ENCODE data around the gene SLC46A2.

The SLC46A2 gene

DNA sequence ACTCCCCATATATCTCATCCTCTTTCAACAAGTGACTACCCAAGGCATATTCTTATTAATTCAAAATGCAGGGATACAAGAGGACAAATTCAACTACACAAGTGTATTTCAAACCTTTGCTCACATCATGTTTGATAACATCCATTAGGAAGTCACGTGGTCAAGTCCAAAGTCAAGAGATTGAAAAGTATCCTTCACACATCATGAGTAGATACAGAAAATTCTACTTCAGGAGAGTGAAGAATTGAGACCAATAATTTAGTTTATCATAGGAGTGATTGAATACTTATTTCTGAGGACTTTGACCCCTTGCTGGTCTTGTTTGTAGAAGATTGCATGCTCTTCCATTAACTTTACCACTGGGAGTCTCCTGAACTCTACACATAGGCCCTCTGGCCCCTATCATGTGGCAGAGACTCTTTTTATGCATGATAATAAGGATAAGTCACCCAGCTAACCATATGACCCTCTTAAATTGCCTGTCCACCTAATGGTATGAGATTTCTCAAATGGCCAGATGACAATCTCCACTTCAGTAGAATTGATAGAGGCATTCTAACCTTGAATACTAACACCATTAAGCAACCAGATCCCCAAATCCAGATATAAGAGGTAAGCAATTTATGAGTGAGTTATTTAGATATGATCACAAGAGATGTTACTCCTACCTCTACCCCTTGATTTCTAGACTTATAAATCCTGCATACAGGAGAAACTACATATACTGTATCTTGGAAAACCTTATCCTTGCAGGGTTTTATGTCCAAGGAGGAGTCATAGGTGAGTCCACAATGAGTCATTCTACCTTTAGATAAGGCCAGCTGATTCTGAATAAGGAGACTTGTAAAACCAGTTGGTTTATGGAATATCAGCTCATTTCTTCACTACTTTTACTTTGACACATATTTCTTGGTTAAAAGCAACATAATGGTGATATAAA, 26.6 kb upstream of the SLC46A2 start:
- DNase-seq (ENCODE audit: low read depth) = no peak
- H3K4me3 ChIP-seq (ENCODE audit: low read length) = no peak overlapping the region
- TF ChIP-seq, protein P1, sequence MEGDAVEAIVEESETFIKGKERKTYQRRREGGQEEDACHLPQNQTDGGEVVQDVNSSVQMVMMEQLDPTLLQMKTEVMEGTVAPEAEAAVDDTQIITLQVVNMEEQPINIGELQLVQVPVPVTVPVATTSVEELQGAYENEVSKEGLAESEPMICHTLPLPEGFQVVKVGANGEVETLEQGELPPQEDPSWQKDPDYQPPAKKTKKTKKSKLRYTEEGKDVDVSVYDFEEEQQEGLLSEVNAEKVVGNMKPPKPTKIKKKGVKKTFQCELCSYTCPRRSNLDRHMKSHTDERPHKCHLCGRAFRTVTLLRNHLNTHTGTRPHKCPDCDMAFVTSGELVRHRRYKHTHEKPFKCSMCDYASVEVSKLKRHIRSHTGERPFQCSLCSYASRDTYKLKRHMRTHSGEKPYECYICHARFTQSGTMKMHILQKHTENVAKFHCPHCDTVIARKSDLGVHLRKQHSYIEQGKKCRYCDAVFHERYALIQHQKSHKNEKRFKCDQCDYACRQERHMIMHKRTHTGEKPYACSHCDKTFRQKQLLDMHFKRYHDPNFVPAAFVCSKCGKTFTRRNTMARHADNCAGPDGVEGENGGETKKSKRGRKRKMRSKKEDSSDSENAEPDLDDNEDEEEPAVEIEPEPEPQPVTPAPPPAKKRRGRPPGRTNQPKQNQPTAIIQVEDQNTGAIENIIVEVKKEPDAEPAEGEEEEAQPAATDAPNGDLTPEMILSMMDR (conservative IDR thresholded peaks at IDR 0.05; ENCODE audit: low read depth, low read length) = no peak

DNA sequence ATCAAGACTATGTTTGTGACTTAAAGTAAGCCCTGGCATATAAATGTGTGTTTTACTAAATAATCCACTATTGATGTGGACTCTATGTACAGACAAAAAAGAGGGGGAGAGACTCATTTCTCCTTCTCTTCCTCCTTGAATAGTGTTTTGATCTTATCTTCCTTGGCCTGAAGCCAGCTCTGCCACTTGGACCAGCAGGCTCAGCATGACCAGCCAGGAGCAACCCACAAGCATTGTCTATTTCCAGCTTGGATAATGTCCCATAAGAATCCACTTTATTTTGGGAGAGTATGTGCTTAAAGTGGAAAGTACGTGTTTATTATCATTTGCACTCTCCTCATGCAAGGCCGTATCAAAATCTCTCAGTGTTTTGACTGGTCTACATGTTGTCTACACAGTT, 23.8 kb upstream of the SLC46A2 start:
- no peak for DNase-seq (ENCODE audit: low read depth)
- no peak overlapping the region for H3K4me3 ChIP-seq (ENCODE audit: low read length)
- TF ChIP-seq, protein P1 (conservative IDR thresholded peaks at IDR 0.05; ENCODE audit: low read depth, low read length) = no peak

DNA sequence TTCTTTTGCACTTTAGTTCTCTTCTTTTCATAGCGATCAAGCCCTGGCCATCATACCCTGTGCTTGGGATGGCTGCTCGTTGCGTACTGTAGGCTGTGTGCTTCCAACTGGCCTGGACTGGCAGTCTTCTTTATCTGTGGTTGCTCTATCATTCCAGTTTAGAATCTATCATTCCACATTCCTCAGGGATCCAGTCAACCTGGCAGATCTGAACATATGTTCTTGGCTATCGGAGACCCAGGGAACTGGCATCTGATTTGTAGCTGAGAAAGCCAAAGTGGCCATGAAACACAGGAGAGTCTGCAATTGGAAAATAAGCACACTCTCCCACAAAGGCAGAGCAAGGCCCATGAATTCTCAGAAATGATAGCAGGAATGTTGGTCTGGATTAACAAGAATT, 22.6 kb upstream of the SLC46A2 start:
- H3K4me3 ChIP-seq (ENCODE audit: low read length) = no peak overlapping the region
- TF ChIP-seq, protein P1 (conservative IDR thresholded peaks at IDR 0.05; ENCODE audit: low read depth, low read length) = no peak
- DNase-seq (ENCODE audit: low read depth) = no peak

DNA sequence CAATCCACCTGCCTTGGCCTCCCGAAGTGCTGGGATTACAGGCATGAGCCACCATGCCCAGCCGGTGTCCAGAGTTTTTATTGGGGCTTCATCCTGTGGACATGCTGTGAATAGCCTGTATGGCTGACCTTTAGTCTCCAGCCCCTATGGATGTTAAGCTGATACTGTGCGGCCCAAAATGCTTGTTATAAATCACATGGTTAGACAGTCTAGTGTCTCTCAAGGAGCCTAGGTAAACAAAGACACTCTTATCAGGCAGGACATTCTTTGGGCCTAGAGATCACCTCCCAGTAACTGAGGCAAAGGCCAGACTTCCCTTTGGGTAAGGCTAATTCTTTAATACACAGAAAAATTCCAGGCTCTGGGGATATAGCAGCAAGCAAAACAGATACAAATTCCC, 22.0 kb upstream of the SLC46A2 start:
- no peak for DNase-seq (ENCODE audit: low read depth)
- TF ChIP-seq, protein P1 (conservative IDR thresholded peaks at IDR 0.05; ENCODE audit: low read depth, low read length) = no peak
- no peak overlapping the region for H3K4me3 ChIP-seq (ENCODE audit: low read length)

DNA sequence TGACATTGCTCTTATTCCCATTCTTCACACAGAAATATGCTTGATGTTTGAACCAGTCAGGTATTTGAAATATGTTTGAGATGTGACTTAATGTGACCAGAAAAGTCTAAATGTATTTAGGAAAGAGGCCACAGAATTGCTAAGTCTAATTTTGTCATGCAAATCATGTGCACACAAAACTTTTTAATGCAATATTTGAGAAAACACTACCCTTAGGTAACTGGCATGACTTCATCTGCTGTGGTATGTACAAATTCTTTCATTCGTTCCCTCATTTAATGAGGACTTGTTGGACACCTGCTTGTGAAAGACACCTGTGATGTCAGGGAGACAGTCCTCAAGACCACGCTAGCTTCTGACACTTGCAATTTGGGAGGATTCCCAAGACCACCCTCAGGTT, 21.1 kb upstream of the SLC46A2 start:
- no peak overlapping the region for H3K4me3 ChIP-seq (ENCODE audit: low read length)
- TF ChIP-seq, protein P1 (conservative IDR thresholded peaks at IDR 0.05; ENCODE audit: low read depth, low read length) = no peak
- no peak for DNase-seq (ENCODE audit: low read depth)

DNA sequence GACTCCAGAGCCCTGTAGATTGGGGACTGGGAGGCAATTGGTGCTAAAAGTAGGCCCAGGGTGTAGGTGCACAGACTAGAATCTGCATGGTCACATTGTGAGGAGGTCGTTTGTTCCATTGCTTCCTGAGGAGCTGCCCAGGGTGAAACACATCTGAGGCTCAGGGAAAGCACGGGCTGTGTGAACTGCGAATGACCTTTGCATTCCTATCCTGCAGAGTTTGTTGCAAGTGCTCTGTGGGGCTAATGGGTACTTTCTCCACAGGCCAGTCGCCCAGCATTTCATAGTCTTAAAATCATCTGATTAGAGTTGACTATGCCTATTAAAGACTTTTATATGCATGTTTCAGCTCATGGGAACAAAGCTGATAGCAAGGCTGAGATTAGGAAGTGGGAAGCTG, 14.4 kb upstream of the SLC46A2 start:
- TF ChIP-seq, protein P1 (conservative IDR thresholded peaks at IDR 0.05; ENCODE audit: low read depth, low read length) = no peak

DNA sequence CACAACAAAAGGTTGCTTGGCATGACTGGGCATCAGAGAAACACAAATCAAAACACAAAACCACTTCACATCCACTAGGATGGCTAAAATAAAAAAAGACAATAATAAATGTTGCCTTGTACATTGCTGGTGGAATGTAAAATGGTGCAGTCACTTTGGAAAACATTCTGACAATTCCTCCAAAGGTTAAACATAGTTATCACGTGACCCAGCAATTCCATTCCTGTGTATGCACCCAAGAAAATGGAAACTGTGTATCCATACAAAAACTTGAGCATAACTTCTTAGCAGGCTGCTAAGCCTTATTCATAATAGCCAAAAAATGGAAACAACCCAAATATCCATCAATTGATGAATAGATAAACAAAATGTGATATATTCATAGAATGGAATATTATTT, 10.2 kb upstream of the SLC46A2 start:
- H3K4me3 ChIP-seq (ENCODE audit: low read length) = no peak overlapping the region
- TF ChIP-seq, protein P1 (conservative IDR thresholded peaks at IDR 0.05; ENCODE audit: low read depth, low read length) = no peak
- no peak for DNase-seq (ENCODE audit: low read depth)

More for the DNA sequence above, 14.4 kb upstream of the SLC46A2 start:
- H3K4me3 ChIP-seq (ENCODE audit: low read length) = no peak overlapping the region
- peak; percentile 66 for DNase-seq (ENCODE audit: low read depth)

All from retinal pigment epithelial cell (primary cell).